22Rv1 (cell line): ENCODE measurements around the gene HYDIN.

Source experiments
- CTCF ChIP-seq: fragments of 450-650 bp; IDR thresholded peaks from 2 replicates; pipeline ENCODE4 v1.5.1; 2017; ENCODE audit warnings: mild to moderate bottlenecking
- ZFX ChIP-seq: fragments of 450-650 bp; IDR thresholded peaks from 2 replicates; pipeline ENCODE4 v1.6.1; 2017; ENCODE audit warnings: antibody characterized with exemption, borderline replicate concordance

GRCh38 chr16:71205482-71206131 lies 24.9 kb downstream of the HYDIN start:
- TF ChIP-seq CTCF (no peak), ZFX (no peak)
